H1 (cell line): ENCODE data around the gene IRF2BP2. TPM values are rescaled to one million over a fixed set of nuclear protein-coding genes. Genes with fewer than 3 reads are reported as not detected.

Experiments
- CTCF ChIA-PET: fragments of 300-600 bp; sonication (Branson Sonifier 250); formaldehyde crosslinking; loops from one replicate; lab custom pipeline; 2021; ENCODE audit not compliant: partially characterized antibody; lab: Charles Lee
- POLR2A ChIA-PET: fragments of 300-600 bp; sonication (Branson Sonifier 250); formaldehyde crosslinking; loops from one replicate; lab custom pipeline; 2021; ENCODE audit warnings: inconsistent platforms; ENCODE audit not compliant: partially characterized antibody; lab: Charles Lee
- DNase-seq, 2 experiments: peaks; one replicate each; pipeline versions ENCODE4 v3.0.0 to v3.0.0-alpha.2; 2010 to 2022; ENCODE audit warnings: low spot score in 2 of 2, low read depth in 1 of 2, mixed read lengths in 1 of 2
- FAIRE-seq: peaks from 2 replicates; lab custom pipeline; 2011; peaks lifted over from hg19 to GRCh38; lab: Jason Lieb, UNC
- H2AFZ ChIP-seq: 2 replicates; pipeline ENCODE4 v1.8.1; 2012; ENCODE audit warnings: low read length, inconsistent platforms
- H2AK5ac ChIP-seq: 2 replicates; pipeline ENCODE4 v1.6.1; 2013; ENCODE audit warnings: low read depth, low read length
- H2BK120ac ChIP-seq: replicated peaks from 2 replicates; pipeline ENCODE3; 2013; ENCODE audit warnings: low read depth, low read length, inconsistent platforms
- H2BK12ac ChIP-seq: 2 replicates; pipeline ENCODE4 v1.6.1; 2013; ENCODE audit warnings: low read depth, low read length
- H2BK15ac ChIP-seq: 2 replicates; pipeline ENCODE4 v1.6.1; 2013; ENCODE audit warnings: low read length
- H2BK20ac ChIP-seq: 2 replicates; pipeline ENCODE4 v1.6.1; 2013; ENCODE audit warnings: low read length
- H2BK5ac ChIP-seq: 2 replicates; pipeline ENCODE4 v1.6.1; 2013; ENCODE audit warnings: low read depth, low read length
- H3K14ac ChIP-seq: 2 replicates; pipeline ENCODE4 v1.6.1; 2013; ENCODE audit warnings: inconsistent platforms; ENCODE audit not compliant: insufficient read length
- H3K18ac ChIP-seq: 2 replicates; pipeline ENCODE4 v1.6.1; 2013; ENCODE audit warnings: low read length; ENCODE audit errors: extremely low read depth
- H3K23ac ChIP-seq: 2 replicates; pipeline ENCODE4 v1.6.1; 2013; ENCODE audit warnings: inconsistent platforms; ENCODE audit not compliant: insufficient read length
- H3K23me2 ChIP-seq: 2 replicates; pipeline ENCODE4 v1.6.1; 2013; ENCODE audit warnings: low read depth, low read length
- H3K27ac ChIP-seq: 2 replicates; pipeline ENCODE4 v1.6.1; 2011; ENCODE audit warnings: low read depth, low read length, inconsistent platforms
- H3K27me3 ChIP-seq, 4 experiments: replicated peaks in 1 of 4; 1 replicate in 1 of 4; 2 replicates in 3 of 4; pipeline versions ENCODE4 v1.6.1 to v1.8.1; 2011 to 2013; ENCODE audit warnings: low read length in 3 of 4, mild to moderate bottlenecking in 3 of 4, inconsistent platforms in 2 of 4, mixed read lengths in 2 of 4, moderate library complexity in 1 of 4; ENCODE audit not compliant: control insufficient read depth in 3 of 4, insufficient read depth in 3 of 4; ENCODE audit errors: extremely low read depth in 1 of 4
- H3K36me3 ChIP-seq, 4 experiments: 2 replicates each; pipeline versions ENCODE4 v1.6.1 to v1.8.1; 2011 to 2013; ENCODE audit warnings: mild to moderate bottlenecking in 4 of 4, low read length in 3 of 4, moderate library complexity in 2 of 4, control low read depth in 1 of 4, inconsistent platforms in 1 of 4; ENCODE audit not compliant: insufficient read depth in 4 of 4, control insufficient read depth in 2 of 4
- H3K4ac ChIP-seq: replicated peaks from 2 replicates; pipeline ENCODE3; 2013; ENCODE audit warnings: low read length, low read depth, mixed read lengths, inconsistent platforms; ENCODE audit not compliant: insufficient read length
- H3K4me1 ChIP-seq, 4 experiments: replicated peaks in 1 of 4; 1 replicate in 1 of 4; 2 replicates in 3 of 4; pipeline versions ENCODE4 v1.6.1 to v1.8.1; 2011 to 2013; ENCODE audit warnings: low read length in 3 of 4, inconsistent platforms in 2 of 4, mixed read lengths in 1 of 4; ENCODE audit not compliant: insufficient read depth in 4 of 4, control insufficient read depth in 3 of 4
- H3K4me2 ChIP-seq, 2 experiments: 2 replicates each; pipeline versions ENCODE4 v1.6.1 to v1.8.1; 2011 to 2013; ENCODE audit warnings: low read depth in 2 of 2, low read length in 2 of 2, control low read depth in 1 of 2, inconsistent platforms in 1 of 2, mild to moderate bottlenecking in 1 of 2; ENCODE audit not compliant: insufficient read depth in 1 of 2
- H3K4me3 ChIP-seq, 4 experiments: fragments of 200-600, 300-600 bp in 1 of 4; sonication (generic), shearing (Covaris generic), sonication (Bioruptor Twin) in 1 of 4; 2 replicates each; pipeline versions ENCODE4 v1.5.1 to v1.8.1; 2011 to 2016; ENCODE audit warnings: low read length in 4 of 4, low read depth in 3 of 4, control low read depth in 2 of 4, inconsistent platforms in 2 of 4, mild to moderate bottlenecking in 2 of 4, mixed read lengths in 1 of 4, moderate library complexity in 1 of 4; ENCODE audit not compliant: insufficient read depth in 2 of 4; ENCODE audit errors: extremely low read depth in 1 of 4
- H3K56ac ChIP-seq: replicated peaks from 2 replicates; pipeline ENCODE3; 2013; ENCODE audit warnings: low read depth, mild to moderate bottlenecking, mixed read lengths, low read length, inconsistent platforms; ENCODE audit not compliant: insufficient read length
- H3K79me1 ChIP-seq: 2 replicates; pipeline ENCODE4 v1.6.1; 2013; ENCODE audit warnings: low read depth, low read length, control low read depth
- H3K79me2 ChIP-seq, 2 experiments: 2 replicates each; pipeline versions ENCODE4 v1.6.1 to v1.8.1; 2012 to 2013; ENCODE audit warnings: low read length in 2 of 2, mild to moderate bottlenecking in 2 of 2, inconsistent platforms in 1 of 2; ENCODE audit not compliant: insufficient read depth in 2 of 2, control insufficient read depth in 1 of 2
- H3K9ac ChIP-seq, 4 experiments: replicated peaks in 1 of 4; 1 replicate in 1 of 4; 2 replicates in 3 of 4; pipeline versions ENCODE4 v1.6.1 to v1.8.1; 2011 to 2013; ENCODE audit warnings: low read depth in 3 of 4, low read length in 3 of 4, control low read depth in 2 of 4, mild to moderate bottlenecking in 2 of 4, moderate library complexity in 2 of 4, inconsistent platforms in 1 of 4; ENCODE audit errors: extremely low read depth in 1 of 4
- H3K9me3 ChIP-seq, 2 experiments: 2 replicates each; pipeline versions ENCODE4 v1.6.1 to v1.8.1; 2012 to 2013; ENCODE audit warnings: mild to moderate bottlenecking in 2 of 2, moderate library complexity in 2 of 2, control low read depth in 1 of 2, inconsistent platforms in 1 of 2, low read depth in 1 of 2, low read length in 1 of 2, mixed read lengths in 1 of 2; ENCODE audit not compliant: insufficient read depth in 2 of 2
- H4K20me1 ChIP-seq, 2 experiments: replicated peaks in 1 of 2; 2 replicates each; pipeline versions ENCODE3 to v1.8.1; 2011 to 2013; ENCODE audit warnings: inconsistent platforms in 2 of 2, low read length in 2 of 2, mild to moderate bottlenecking in 1 of 2; ENCODE audit not compliant: insufficient read depth in 2 of 2, control insufficient read depth in 1 of 2
- H4K5ac ChIP-seq: 2 replicates; pipeline ENCODE4 v1.6.1; 2013; ENCODE audit warnings: low read length, low read depth, mixed read lengths, inconsistent platforms; ENCODE audit not compliant: insufficient read length
- H4K8ac ChIP-seq: 2 replicates; pipeline ENCODE4 v1.8.0; 2013; ENCODE audit warnings: mild to moderate bottlenecking, moderate library complexity, low read length, inconsistent platforms; ENCODE audit not compliant: insufficient read depth; ENCODE audit errors: extremely low read depth
- H4K91ac ChIP-seq: replicated peaks from 2 replicates; pipeline ENCODE3; 2013; ENCODE audit warnings: low read length, mixed read lengths, inconsistent platforms; ENCODE audit not compliant: insufficient read length
- BCL11A ChIP-seq, 2 experiments: IDR thresholded peaks; one replicate each; pipeline ENCODE4 v1.6.1; 2011; ENCODE audit warnings: low read depth in 2 of 2, low read length in 2 of 2, mild to moderate bottlenecking in 2 of 2
- EP300 ChIP-seq, 2 experiments: IDR thresholded peaks; 1 replicate in 1 of 2; 2 replicates in 1 of 2; pipeline ENCODE4 v1.6.1; 2011 to 2012; ENCODE audit warnings: low read depth in 2 of 2, low read length in 2 of 2, mild to moderate bottlenecking in 2 of 2, borderline replicate concordance in 1 of 2, inconsistent platforms in 1 of 2, moderate library complexity in 1 of 2
- FOSL1 ChIP-seq: IDR thresholded peaks from 2 replicates; pipeline ENCODE4 v1.6.1; 2011; ENCODE audit warnings: mild to moderate bottlenecking, low read depth, low read length, moderate library complexity; ENCODE audit not compliant: insufficient read depth
- KDM1A ChIP-seq: fragments of 200-600, 300-600 bp; sonication (generic); IDR thresholded peaks from 2 replicates; pipeline ENCODE4 v1.7.1; 2016; ENCODE audit warnings: mild to moderate bottlenecking, low read length, borderline replicate concordance
- KDM4A ChIP-seq: IDR thresholded peaks from one replicate; pipeline ENCODE4 v1.7.1; 2012; ENCODE audit warnings: low read depth, mild to moderate bottlenecking, moderate library complexity, low read length, inconsistent platforms; ENCODE audit not compliant: severe bottlenecking
- PHF8 ChIP-seq: fragments of 200-600 bp; sonication (generic); conservative IDR thresholded peaks from 2 replicates; pipeline ENCODE4 v1.7.1; 2012; ENCODE audit warnings: low read depth, mild to moderate bottlenecking, inconsistent platforms, low read length, moderate library complexity
- POLR2AphosphoS5 ChIP-seq: IDR thresholded peaks from 2 replicates; pipeline ENCODE4 v1.6.1; 2011; ENCODE audit warnings: low read depth, low read length
- POU5F1 ChIP-seq: IDR thresholded peaks from 2 replicates; pipeline ENCODE4 v1.6.1; 2011; ENCODE audit warnings: low read depth, mild to moderate bottlenecking, low read length, moderate library complexity
- RAD21 ChIP-seq, 2 experiments: IDR thresholded peaks in 1 of 2; conservative IDR thresholded peaks in 1 of 2; 2 replicates each; pipeline ENCODE4 v1.6.1; 2011; ENCODE audit warnings: low read depth in 2 of 2, low read length in 2 of 2, improper control_type of control experiment in 1 of 2, inconsistent platforms in 1 of 2, mild to moderate bottlenecking in 1 of 2, moderate library complexity in 1 of 2
- RFX5 ChIP-seq: IDR thresholded peaks from 2 replicates; pipeline ENCODE4 v1.6.1; 2011; ENCODE audit warnings: low read depth, low read length, improper control_type of control experiment, borderline replicate concordance
- RXRA ChIP-seq: IDR thresholded peaks from 2 replicates; pipeline ENCODE4 v1.6.1; 2011; ENCODE audit warnings: low read depth, mild to moderate bottlenecking, low read length, moderate library complexity; ENCODE audit not compliant: insufficient read depth
- SIRT6 ChIP-seq: IDR thresholded peaks from one replicate; pipeline ENCODE4 v1.7.1; 2012; ENCODE audit warnings: low read length, inconsistent platforms
- TAF1 ChIP-seq: IDR thresholded peaks from 2 replicates; pipeline ENCODE4 v1.6.1; 2011; ENCODE audit warnings: mild to moderate bottlenecking, low read depth, low read length
- YY1 ChIP-seq: IDR thresholded peaks from 2 replicates; pipeline ENCODE4 v1.6.1; 2011; ENCODE audit warnings: low read depth, mild to moderate bottlenecking, low read length
- WGBS, 2 experiments: shearing (Covaris generic) in 1 of 2; methylation state at CpG; one replicate each; pipeline versions ENCODE4 v1.1.6 to v1.1.7; 2013 to 2015; ENCODE audit warnings: low lambda C conversion rate in 2 of 2, mixed read lengths in 2 of 2, inconsistent platforms in 1 of 2, low coverage in 1 of 2, missing lambda C conversion rate in 1 of 2; ENCODE audit not compliant: insufficient replicate concordance in 2 of 2, insufficient coverage in 1 of 2, insufficient read length in 1 of 2; ENCODE audit errors: extremely low coverage in 1 of 2, missing lambda C conversion rate in 1 of 2; 5-methylcytosine and 5-hydroxymethylcytosine counted together
- polyA plus RNA-seq, 7 experiments: library from polyadenylated mRNA; depleted of rRNA in 3 of 7; stranded (reverse) in 5 of 7; unstranded in 2 of 7; fragments of >200 nt in 5 of 7; fragments of 200-250 nt in 2 of 7; gene quantifications; 1 replicate in 5 of 7; 2 replicates in 1 of 7; 4 replicates in 1 of 7; pipeline versions ENCODE4 v1.2.1 to v1.2.3, GENCODE V29; 2011 to 2013; ENCODE audit warnings: missing spikeins in 2 of 7, mixed read lengths in 2 of 7
- total RNA-seq: library from RNA; stranded (reverse); fragmentation: NEBNext Ultra II Directional; extraction: Animal tissue kit (Norgen Biotek cat#: 25700); gene quantifications from 2 replicates; pipeline ENCODE4 v1.2.1, GENCODE V29; 2021

IRF2BP2 gene
- total and polyA plus RNA-seq, 2 of the 8 experiments (the other 6 are each of a cell fraction or from before 2014, with no cell fraction given), result 24.9 to 67.5 TPM

DNA sequence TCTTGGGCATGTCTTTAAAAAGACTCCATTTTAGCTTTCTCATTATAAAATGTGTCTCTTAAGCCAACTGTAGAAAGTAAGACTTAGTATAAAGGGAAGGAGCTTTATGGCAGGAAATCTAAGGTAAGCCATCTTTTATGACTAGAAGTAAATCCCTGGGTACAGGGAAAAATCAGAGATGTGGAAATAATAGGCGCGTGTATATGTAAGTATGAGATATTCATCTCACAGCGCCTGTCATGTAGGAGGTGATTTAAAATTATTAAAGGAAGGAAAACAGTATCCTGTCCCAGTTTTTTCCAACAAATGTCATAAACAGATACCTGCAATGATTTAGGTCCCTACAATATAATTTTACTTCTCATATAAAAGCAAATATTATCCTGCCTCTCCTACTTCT, 35.0 kb upstream of the IRF2BP2 start:
- no peak overlapping the region for H2BK12ac ChIP-seq
- no peak overlapping the region for H3K14ac ChIP-seq
- H2AK5ac ChIP-seq, result no peak overlapping the region
- H3K27me3 ChIP-seq, result no peaks in the 10 kb centered on the region
- WGBS, 2 experiments, result 89% methylated on average over 3 of the region's 3 CpGs; no CpG with 5 or more reads in 1 of the 2 experiments
- no peak overlapping the region for H2BK120ac ChIP-seq
- no peaks in the 10 kb centered on the region; the same call in 1 of the 2 replicates for H3K23me2 ChIP-seq
- no peak overlapping the region for H2BK20ac ChIP-seq
- H3K4me3 ChIP-seq, result no peak overlapping the region
- H3K9me3 ChIP-seq, result peaks cover 5% of the 10 kb centered on the region in 2 experiments; a peak in 1 of 4 replicates
- no peaks in the 10 kb centered on the region; the same call in 1 of the 2 replicates for H3K79me1 ChIP-seq
- no peak overlapping the region for H3K56ac ChIP-seq
- no peak overlapping the region for H4K8ac ChIP-seq
- no peaks in the 10 kb centered on the region for H4K20me1 ChIP-seq
- FAIRE-seq (no peak), DNase-seq (no peak)
- H3K4me2 ChIP-seq, result no peak overlapping the region
- CTCF ChIA-PET, result no interaction called here
- H3K79me2 ChIP-seq, result no peaks in the 10 kb centered on the region
- H3K27ac ChIP-seq, result no peak overlapping the region
- H3K4me1 ChIP-seq, result peaks cover 0 to 3% (median 0%) of the 10 kb centered on the region in 4 experiments; a peak in 1 of 7 replicates
- no peak overlapping the region for H3K23ac ChIP-seq
- POLR2A ChIA-PET, result no interaction called here
- no peak overlapping the region for H2BK5ac ChIP-seq
- no peak overlapping the region for H3K18ac ChIP-seq
- H2BK15ac ChIP-seq, result no peak overlapping the region
- H4K91ac ChIP-seq, result no peak overlapping the region
- H3K4ac ChIP-seq, result no peak overlapping the region
- H3K36me3 ChIP-seq, result no peaks in the 10 kb centered on the region
- H2AFZ ChIP-seq, result no peak overlapping the region
- H4K5ac ChIP-seq, result no peak overlapping the region
- no peak overlapping the region for H3K9ac ChIP-seq
- TF ChIP-seq RAD21 (IDR thresholded peaks at IDR 0.05 in 1 of 2, conservative IDR thresholded peaks at IDR 0.05 in 1 of 2; ENCODE audit: low read depth in 2 of 2, low read length in 2 of 2) (no peak), KDM4A (no peak), BCL11A (IDR thresholded peaks at IDR 0.05; ENCODE audit: low read depth in 2 of 2, low read length in 2 of 2) (no peak), YY1 (no peak), POU5F1 (no peak), RXRA (no peak), KDM1A (no peak), PHF8 (no peak), SIRT6 (no peak), TAF1 (no peak), EP300 (IDR thresholded peaks at IDR 0.05; ENCODE audit: borderline replicate concordance in 1 of 2, low read depth in 2 of 2, low read length in 2 of 2) (no peak), POLR2AphosphoS5 (no peak), FOSL1 (no peak), RFX5 (no peak)
